ENCODE measurements around the gene ABLIM2. TPM values are rescaled to one million over a fixed set of nuclear protein-coding genes. Genes with fewer than 3 reads are reported as not detected.

The ABLIM2 gene
- total and polyA plus RNA-seq, 2 donors (not counting 1 experiment from before 2014, with no cell fraction given): 3.3 to 79.0 TPM

DNA sequence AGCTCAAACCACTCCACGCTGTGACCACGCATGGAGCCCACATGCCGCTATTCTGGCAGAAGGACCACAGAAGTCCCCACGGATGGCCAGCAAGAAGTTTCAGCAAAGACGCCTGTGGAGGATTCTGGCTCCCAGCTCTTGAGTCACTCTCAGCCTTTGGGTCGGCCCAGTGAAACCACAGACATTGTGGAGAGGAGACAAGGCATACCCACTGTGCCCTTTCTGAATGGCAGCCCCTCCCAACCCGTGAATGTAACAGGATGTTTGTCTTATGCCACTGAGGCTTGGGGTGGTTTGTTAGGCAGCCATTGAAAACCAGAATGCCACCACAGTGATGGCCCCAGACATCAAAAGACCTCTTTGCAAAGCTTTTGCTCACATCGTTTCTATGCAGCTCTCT, 42.7 kb downstream of the ABLIM2 start:
- no peaks in the 10 kb centered on the region for H3K36me3 ChIP-seq (replicated peaks in 1 of 2; ENCODE audit: control extremely low read depth in 1 of 2, control insufficient read depth in 1 of 2, extremely low read depth in 1 of 2, insufficient read depth in 2 of 2, low read length in 1 of 2)
- Mint-ChIP-seq H3K27ac (no peak overlapping the region), H3K4me1 (peaks cover 9% of the 10 kb centered on the region), H3K9me3 (ENCODE audit: insufficient read depth) (no peaks in the 10 kb centered on the region), H3K4me3 (no peak overlapping the region), H3K27me3 (peaks cover 5% of the 10 kb centered on the region)
- ATAC-seq (ENCODE audit: low read depth) (no peak), DNase-seq (no peak)
- H2AFZ ChIP-seq (ENCODE audit: insufficient read depth, low read depth, low read length, poor library complexity, severe bottlenecking): no peak overlapping the region
- H3K9me3 ChIP-seq (ENCODE audit: control extremely low read depth in 1 of 3, control insufficient read depth in 2 of 3, insufficient read depth in 1 of 3, low read length in 2 of 3): peaks cover 0 to 11% (median 0%) of the 10 kb centered on the region in 3 donors
- 74% methylated on average over 7 of the region's 8 CpGs for WGBS (ENCODE audit: insufficient coverage)
- H3K4me1 ChIP-seq (ENCODE audit: control insufficient read depth in 2 of 2, insufficient read depth in 2 of 2, low read length in 2 of 2): no peaks in the 10 kb centered on the region
- H3K27ac ChIP-seq (ENCODE audit: low read length in 2 of 2): no peak overlapping the region
- no peaks in the 10 kb centered on the region for H4K20me1 ChIP-seq (ENCODE audit: control insufficient read depth, insufficient read depth, low read length, poor library complexity, severe bottlenecking)
- intact Hi-C loops (cut with micrococcal nuclease): no loop called here
- H3K9ac ChIP-seq (ENCODE audit: low read length): no peak overlapping the region
- H3K79me2 ChIP-seq (ENCODE audit: control insufficient read depth, insufficient read depth, low read length): no peaks in the 10 kb centered on the region
- TF ChIP-seq EZH2 (IDR thresholded peaks at IDR 0.05; ENCODE audit: borderline replicate concordance, insufficient read depth, low read depth, low read length, poor library complexity, severe bottlenecking): no peak
- TF ChIP-seq, protein P1, sequence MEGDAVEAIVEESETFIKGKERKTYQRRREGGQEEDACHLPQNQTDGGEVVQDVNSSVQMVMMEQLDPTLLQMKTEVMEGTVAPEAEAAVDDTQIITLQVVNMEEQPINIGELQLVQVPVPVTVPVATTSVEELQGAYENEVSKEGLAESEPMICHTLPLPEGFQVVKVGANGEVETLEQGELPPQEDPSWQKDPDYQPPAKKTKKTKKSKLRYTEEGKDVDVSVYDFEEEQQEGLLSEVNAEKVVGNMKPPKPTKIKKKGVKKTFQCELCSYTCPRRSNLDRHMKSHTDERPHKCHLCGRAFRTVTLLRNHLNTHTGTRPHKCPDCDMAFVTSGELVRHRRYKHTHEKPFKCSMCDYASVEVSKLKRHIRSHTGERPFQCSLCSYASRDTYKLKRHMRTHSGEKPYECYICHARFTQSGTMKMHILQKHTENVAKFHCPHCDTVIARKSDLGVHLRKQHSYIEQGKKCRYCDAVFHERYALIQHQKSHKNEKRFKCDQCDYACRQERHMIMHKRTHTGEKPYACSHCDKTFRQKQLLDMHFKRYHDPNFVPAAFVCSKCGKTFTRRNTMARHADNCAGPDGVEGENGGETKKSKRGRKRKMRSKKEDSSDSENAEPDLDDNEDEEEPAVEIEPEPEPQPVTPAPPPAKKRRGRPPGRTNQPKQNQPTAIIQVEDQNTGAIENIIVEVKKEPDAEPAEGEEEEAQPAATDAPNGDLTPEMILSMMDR (IDR thresholded peaks at IDR 0.05): no peak
- H3K4me3 ChIP-seq (ENCODE audit: control extremely low read depth in 1 of 5, extremely low read depth in 1 of 5, insufficient read depth in 1 of 5, low read depth in 2 of 5, low read length in 4 of 5): no peak overlapping the region
- ChIA-PET POLR2A (no interaction called here), CTCF (interaction anchor here (0.6 kb wide), 1 partner anchor 98 kb away, joined by 3 read pairs; no protein-coding TSS in a partner anchor)
- no peak overlapping the region for H3K4me2 ChIP-seq (replicated peaks; ENCODE audit: low read depth, low read length, poor library complexity, severe bottlenecking)
- H3K27me3 ChIP-seq (replicated peaks in 1 of 4; ENCODE audit: control extremely low read depth in 1 of 4, control insufficient read depth in 3 of 4, insufficient read depth in 4 of 4, low read length in 3 of 4): no peaks in the 10 kb centered on the region

DNA sequence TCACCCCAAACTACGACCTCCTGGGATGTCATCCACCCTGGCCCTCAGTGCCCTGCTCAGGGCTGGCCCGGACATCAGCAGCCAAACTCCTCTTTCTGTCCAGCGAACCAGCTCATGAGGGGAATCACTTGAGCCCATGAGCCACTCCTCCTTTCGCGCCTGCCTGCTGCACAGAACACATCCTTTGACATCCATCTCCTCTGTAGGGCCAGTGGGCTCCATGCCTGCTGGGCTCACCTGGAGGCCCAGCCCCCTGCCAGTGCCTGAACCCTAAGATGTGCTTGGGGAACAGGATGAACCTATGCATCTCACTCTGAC, 43.5 kb downstream of the ABLIM2 start:
- intact Hi-C loops (cut with micrococcal nuclease): no loop called here
- DNase-seq (no peak), ATAC-seq (ENCODE audit: low read depth) (no peak)
- H3K4me1 ChIP-seq (ENCODE audit: control insufficient read depth in 2 of 2, insufficient read depth in 2 of 2, low read length in 2 of 2): no peaks in the 10 kb centered on the region
- peaks cover 8% of the 10 kb centered on the region for H3K27me3 Mint-ChIP-seq
- POLR2A ChIA-PET: no interaction called here
- no peak overlapping the region for H3K4me3 ChIP-seq (ENCODE audit: control extremely low read depth in 1 of 5, extremely low read depth in 1 of 5, insufficient read depth in 1 of 5, low read depth in 2 of 5, low read length in 4 of 5)
- H3K9ac ChIP-seq (ENCODE audit: low read length): no peak overlapping the region
- no peaks in the 10 kb centered on the region for H4K20me1 ChIP-seq (ENCODE audit: control insufficient read depth, insufficient read depth, low read length, poor library complexity, severe bottlenecking)
- H3K79me2 ChIP-seq (ENCODE audit: control insufficient read depth, insufficient read depth, low read length): no peaks in the 10 kb centered on the region
- peaks cover 10% of the 10 kb centered on the region for H3K4me1 Mint-ChIP-seq
- no peak overlapping the region for H3K27ac ChIP-seq (ENCODE audit: low read length in 2 of 2)
- H3K9me3 ChIP-seq (ENCODE audit: control extremely low read depth in 1 of 3, control insufficient read depth in 2 of 3, insufficient read depth in 1 of 3, low read length in 2 of 3): peaks cover 0 to 11% (median 0%) of the 10 kb centered on the region in 3 donors
- H3K27me3 ChIP-seq (replicated peaks in 1 of 4; ENCODE audit: control extremely low read depth in 1 of 4, control insufficient read depth in 3 of 4, insufficient read depth in 4 of 4, low read length in 3 of 4): peaks cover 0 to under 1% (median 0%) of the 10 kb centered on the region in 4 experiments
- H3K4me3 Mint-ChIP-seq: no peak overlapping the region
- H2AFZ ChIP-seq (ENCODE audit: insufficient read depth, low read depth, low read length, poor library complexity, severe bottlenecking): no peak overlapping the region
- CTCF ChIA-PET: no interaction called here
- TF ChIP-seq, protein P1 (IDR thresholded peaks at IDR 0.05): no peak
- TF ChIP-seq EZH2 (IDR thresholded peaks at IDR 0.05; ENCODE audit: borderline replicate concordance, insufficient read depth, low read depth, low read length, poor library complexity, severe bottlenecking): no peak
- H3K4me2 ChIP-seq (replicated peaks; ENCODE audit: low read depth, low read length, poor library complexity, severe bottlenecking): no peak overlapping the region
- no peaks in the 10 kb centered on the region for H3K36me3 ChIP-seq (replicated peaks in 1 of 2; ENCODE audit: control extremely low read depth in 1 of 2, control insufficient read depth in 1 of 2, extremely low read depth in 1 of 2, insufficient read depth in 2 of 2, low read length in 1 of 2)
- H3K27ac Mint-ChIP-seq: no peak overlapping the region
- WGBS (ENCODE audit: insufficient coverage): 60% methylated on average over 5 of the region's 5 CpGs
- no peaks in the 10 kb centered on the region for H3K9me3 Mint-ChIP-seq (ENCODE audit: insufficient read depth)
